ENCODE data around the gene PAK1. TPM values are rescaled to one million over a fixed set of nuclear protein-coding genes. Genes with fewer than 3 reads are reported as not detected.

PAK1 gene
- total and polyA plus RNA-seq, 2 of the 8 experiments (the other 6 are each of a cell fraction or from before 2014, with no cell fraction given): 87.7 to 151 TPM

- TF ChIP-seq HDAC2 (IDR thresholded peaks at IDR 0.05; ENCODE audit: borderline replicate concordance in 1 of 2, low read depth in 2 of 2, low read length in 2 of 2) (no peak), GTF2F1 (IDR thresholded peaks at IDR 0.05; ENCODE audit: borderline replicate concordance, low read depth, low read length) (no peak), POLR2AphosphoS5 (IDR thresholded peaks at IDR 0.05; ENCODE audit: low read depth, low read length) (no peak), SP2 (IDR thresholded peaks at IDR 0.05; ENCODE audit: low read length) (no peak), SP1 (IDR thresholded peaks at IDR 0.05; ENCODE audit: low read depth, low read length) (no peak), JUND (IDR thresholded peaks at IDR 0.05; ENCODE audit: low read length) (no peak), ATF2 (IDR thresholded peaks at IDR 0.05; ENCODE audit: low read length) (no peak), BRCA1 (IDR thresholded peaks at IDR 0.05; ENCODE audit: low read depth, low read length) (no peak)
These were observed 189.1 kb downstream of the PAK1 start (continued) for GRCh38 chr11:77284476-77285468.
